K562 (cell line): Measurements from ENCODE around the gene SERPINE1. TPM values are rescaled to one million over a fixed set of nuclear protein-coding genes. Genes with fewer than 3 reads are reported as not detected.

Source experiments
- ARID2 ChIP-seq: fragments of 450-650 bp; IDR thresholded peaks from 2 replicates; pipeline ENCODE4 v1.6.1; 2017; ENCODE audit warnings: antibody characterized with exemption, mild to moderate bottlenecking
- BDP1 ChIP-seq: IDR thresholded peaks from 3 replicates; pipeline ENCODE4 v1.6.1; 2011; ENCODE audit not compliant: insufficient read length, insufficient read depth
- BRCA1 ChIP-seq, 2 experiments: fragments of 450-650 bp in 1 of 2; sonication (generic) in 1 of 2; formaldehyde crosslinking in 1 of 2; IDR thresholded peaks; 2 replicates each; pipeline versions ENCODE4 v1.5.0 to v1.6.1; 2017 to 2020; ENCODE audit warnings: mild to moderate bottlenecking in 1 of 2, missing genetic modification reagents in 1 of 2
- BRF1 ChIP-seq: IDR thresholded peaks from 3 replicates; pipeline ENCODE4 v1.6.1; 2011; ENCODE audit warnings: borderline replicate concordance, mild to moderate bottlenecking; ENCODE audit not compliant: insufficient read length; ENCODE audit errors: extremely low read depth
- CBX2 ChIP-seq: fragments of 200-600 bp; sonication (generic); IDR thresholded peaks from one replicate; pipeline ENCODE4 v1.6.1; 2012; ENCODE audit warnings: mild to moderate bottlenecking, low read length, inconsistent platforms; ENCODE audit not compliant: insufficient read depth, poor library complexity, severe bottlenecking
- CBX5 ChIP-seq: IDR thresholded peaks from 2 replicates; pipeline ENCODE4 v1.6.1; 2014; ENCODE audit warnings: low read depth, borderline replicate concordance
- JUND ChIP-seq, 2 experiments: IDR thresholded peaks; 2 replicates in 1 of 2; 3 replicates in 1 of 2; pipeline ENCODE4 v1.6.1; 2011; ENCODE audit warnings: borderline replicate concordance in 2 of 2, low read depth in 2 of 2, low read length in 2 of 2, improper control_type of control experiment in 1 of 2, missing biosample characterization in 1 of 2, missing genetic modification characterization in 1 of 2, missing genetic modification reagents in 1 of 2
- MBD2 ChIP-seq: sonication (generic); IDR thresholded peaks from 2 replicates; pipeline ENCODE4 v1.6.1; 2016; ENCODE audit warnings: low read depth, borderline replicate concordance
- MEIS2 ChIP-seq: fragments of 450-650 bp; IDR thresholded peaks from 2 replicates; pipeline ENCODE4 v1.6.1; 2014; ENCODE audit warnings: mild to moderate bottlenecking; ENCODE audit not compliant: partially characterized antibody
- TGIF2 ChIP-seq: sonication (generic); formaldehyde crosslinking; IDR thresholded peaks from 2 replicates; pipeline ENCODE4 v1.8.1; 2022; ENCODE audit warnings: mild to moderate bottlenecking, missing genetic modification reagents, moderate library complexity
- ZEB2 ChIP-seq: fragments of 450-650 bp; IDR thresholded peaks from 2 replicates; pipeline ENCODE4 v1.6.1; 2016
- ZKSCAN8 ChIP-seq: fragments of 200-800 bp; sonication (Bioruptor generic); IDR thresholded peaks from 2 replicates; pipeline ENCODE4 v1.6.1; 2016; ENCODE audit warnings: missing genetic modification characterization, missing compliant biosample characterization
- ZNF444 ChIP-seq: fragments of 250-450 bp; sonication (Bioruptor Pico); IDR thresholded peaks from 2 replicates; pipeline ENCODE4 v1.4.0; 2020; ENCODE audit warnings: mild to moderate bottlenecking, moderate library complexity
- ZNF57 ChIP-seq: fragments of 450-650 bp; formaldehyde crosslinking; IDR thresholded peaks from 2 replicates; pipeline ENCODE4 v1.4.0; 2020; ENCODE audit warnings: mild to moderate bottlenecking, moderate library complexity
- ZNF79 ChIP-seq: fragments of 250-450 bp; sonication (Bioruptor Pico); IDR thresholded peaks from 2 replicates; pipeline ENCODE4 v1.4.0; 2020; ENCODE audit warnings: low read depth, mild to moderate bottlenecking, moderate library complexity
- polyA plus RNA-seq, 8 experiments: library from polyadenylated mRNA; depleted of rRNA in 4 of 8; stranded (reverse) in 5 of 8; unstranded in 3 of 8; fragments of >200 nt; fragmentation: Nextera tagmentation in 2 of 8; fragmentation: Illumina TruSeq in 1 of 8; extraction: Ambion mirVana in 2 of 8; extraction: Trizol in 1 of 8; gene quantifications; 2 replicates each; pipeline versions ENCODE4 v1.2.1 to v1.2.3, GENCODE V29; 2011 to 2014; ENCODE audit warnings: inconsistent platforms in 1 of 8, missing spikeins in 1 of 8
- total RNA-seq, 7 experiments: library from RNA; depleted of rRNA in 6 of 7; stranded (reverse); fragments of >200 nt in 6 of 7; fragmentation: Illumina TruSeq in 2 of 7; extraction: Trizol in 2 of 7; gene quantifications; 2 replicates each; pipeline versions ENCODE4 v1.2.1 to v1.2.3, GENCODE V29; 2011 to 2021; ENCODE audit warnings: low replicate concordance in 1 of 7
- TF ChIP-seq, protein P1 (sequence below): fragments of 450-650 bp; IDR thresholded peaks from 2 replicates; pipeline ENCODE4 v1.6.1; 2016; ENCODE audit warnings: borderline replicate concordance
- TF ChIP-seq, protein P2 (sequence below): sonication (generic); formaldehyde crosslinking; IDR thresholded peaks from 2 replicates; pipeline ENCODE4 v1.8.0; 2022; ENCODE audit warnings: mild to moderate bottlenecking, missing genetic modification reagents, borderline replicate concordance
- TF ChIP-seq, protein P3 (sequence below), 2 experiments: fragments of 250-450 bp in 1 of 2; fragments of 450-650 bp in 1 of 2; sonication (Bioruptor Pico) in 1 of 2; IDR thresholded peaks; 2 replicates each; pipeline versions ENCODE4 v1.6.1 to v1.8.0; 2016 to 2021; ENCODE audit warnings: mild to moderate bottlenecking in 2 of 2, moderate library complexity in 2 of 2, missing compliant biosample characterization in 1 of 2, missing genetic modification characterization in 1 of 2

Gene SERPINE1
- total and polyA plus RNA-seq, 9 of the 15 experiments (the other 6 are each of a cell fraction or from before 2014, with no cell fraction given), result 0.22 to 4.8 (median 0.91) TPM

DNA sequence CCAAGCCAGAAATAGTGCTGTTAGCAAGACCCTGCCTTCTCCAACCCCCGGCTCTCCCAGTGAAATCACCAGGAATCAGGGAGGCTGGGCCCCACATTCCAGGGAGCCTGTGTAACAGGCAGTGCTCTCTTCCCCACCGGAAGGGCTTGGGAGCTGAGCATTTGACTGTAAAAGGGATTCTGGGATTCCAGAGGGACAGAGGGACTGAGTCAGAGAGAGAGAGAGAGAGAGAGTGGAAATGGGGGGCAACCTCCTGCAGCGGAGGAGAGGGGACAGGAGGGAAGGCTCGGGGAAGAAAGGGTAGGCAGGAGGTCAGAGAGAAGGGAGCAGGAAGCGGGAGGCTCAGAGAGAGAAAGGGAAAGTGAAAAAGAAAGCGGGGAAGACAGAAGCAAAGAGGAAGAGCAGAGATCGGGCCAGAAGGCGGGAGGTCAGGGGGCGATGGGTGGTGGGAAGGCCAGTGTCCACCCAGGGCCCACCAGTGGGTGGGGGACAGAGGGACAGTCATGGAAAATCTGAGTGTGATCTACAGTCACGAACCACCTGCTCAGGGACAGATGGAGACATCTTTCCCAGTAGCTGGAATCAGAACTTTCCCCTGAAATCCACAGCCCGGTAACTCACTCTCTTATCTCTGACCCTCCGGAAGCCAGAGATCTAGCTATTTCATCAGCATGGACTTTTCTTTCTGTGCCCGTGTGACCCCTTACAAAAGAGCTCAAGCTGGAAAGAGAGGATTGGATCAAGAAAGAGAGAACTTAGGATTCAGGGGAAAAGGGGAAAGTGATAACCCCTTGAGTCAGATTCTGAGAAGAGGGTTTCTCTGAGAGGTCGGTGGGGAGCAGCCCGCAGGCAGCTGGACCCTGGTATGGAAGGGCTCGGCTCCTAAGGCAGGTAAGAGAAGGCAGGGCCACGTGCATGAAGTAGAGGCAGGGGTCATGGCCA is 4.6 kb upstream of the SERPINE1 start (continued):
- TF ChIP-seq, protein P1, sequence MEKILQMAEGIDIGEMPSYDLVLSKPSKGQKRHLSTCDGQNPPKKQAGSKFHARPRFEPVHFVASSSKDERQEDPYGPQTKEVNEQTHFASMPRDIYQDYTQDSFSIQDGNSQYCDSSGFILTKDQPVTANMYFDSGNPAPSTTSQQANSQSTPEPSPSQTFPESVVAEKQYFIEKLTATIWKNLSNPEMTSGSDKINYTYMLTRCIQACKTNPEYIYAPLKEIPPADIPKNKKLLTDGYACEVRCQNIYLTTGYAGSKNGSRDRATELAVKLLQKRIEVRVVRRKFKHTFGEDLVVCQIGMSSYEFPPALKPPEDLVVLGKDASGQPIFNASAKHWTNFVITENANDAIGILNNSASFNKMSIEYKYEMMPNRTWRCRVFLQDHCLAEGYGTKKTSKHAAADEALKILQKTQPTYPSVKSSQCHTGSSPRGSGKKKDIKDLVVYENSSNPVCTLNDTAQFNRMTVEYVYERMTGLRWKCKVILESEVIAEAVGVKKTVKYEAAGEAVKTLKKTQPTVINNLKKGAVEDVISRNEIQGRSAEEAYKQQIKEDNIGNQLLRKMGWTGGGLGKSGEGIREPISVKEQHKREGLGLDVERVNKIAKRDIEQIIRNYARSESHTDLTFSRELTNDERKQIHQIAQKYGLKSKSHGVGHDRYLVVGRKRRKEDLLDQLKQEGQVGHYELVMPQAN, result no peak; the same call in 1 of the 2 replicates
- TF ChIP-seq ZNF444 (CRISPR knock-in tag), result no peak
- no peak for TF ChIP-seq ZNF57
- no peak for TF ChIP-seq BDP1
- TF ChIP-seq CBX5, result no peak
- no peak for TF ChIP-seq ZEB2
- TF ChIP-seq, protein P2, sequence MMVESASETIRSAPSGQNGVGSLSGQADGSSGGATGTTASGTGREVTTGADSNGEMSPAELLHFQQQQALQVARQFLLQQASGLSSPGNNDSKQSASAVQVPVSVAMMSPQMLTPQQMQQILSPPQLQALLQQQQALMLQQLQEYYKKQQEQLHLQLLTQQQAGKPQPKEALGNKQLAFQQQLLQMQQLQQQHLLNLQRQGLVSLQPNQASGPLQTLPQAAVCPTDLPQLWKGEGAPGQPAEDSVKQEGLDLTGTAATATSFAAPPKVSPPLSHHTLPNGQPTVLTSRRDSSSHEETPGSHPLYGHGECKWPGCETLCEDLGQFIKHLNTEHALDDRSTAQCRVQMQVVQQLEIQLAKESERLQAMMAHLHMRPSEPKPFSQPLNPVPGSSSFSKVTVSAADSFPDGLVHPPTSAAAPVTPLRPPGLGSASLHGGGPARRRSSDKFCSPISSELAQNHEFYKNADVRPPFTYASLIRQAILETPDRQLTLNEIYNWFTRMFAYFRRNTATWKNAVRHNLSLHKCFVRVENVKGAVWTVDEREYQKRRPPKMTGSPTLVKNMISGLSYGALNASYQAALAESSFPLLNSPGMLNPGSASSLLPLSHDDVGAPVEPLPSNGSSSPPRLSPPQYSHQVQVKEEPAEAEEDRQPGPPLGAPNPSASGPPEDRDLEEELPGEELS (CRISPR knock-in tag), result no peak
- TF ChIP-seq MEIS2, result no peak
- TF ChIP-seq MBD2, result no peak
- TF ChIP-seq, protein P3, sequence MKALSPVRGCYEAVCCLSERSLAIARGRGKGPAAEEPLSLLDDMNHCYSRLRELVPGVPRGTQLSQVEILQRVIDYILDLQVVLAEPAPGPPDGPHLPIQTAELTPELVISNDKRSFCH (CRISPR knock-in tag; IDR thresholded peaks at IDR 0.05), result no peak
- TF ChIP-seq, protein P3 (tag; IDR thresholded peaks at IDR 0.05), result no peak
- TF ChIP-seq ARID2, result no peak
- no peak for TF ChIP-seq ZKSCAN8
- no peak for TF ChIP-seq BRF1
- TF ChIP-seq CBX2, result no peak
- no peak for TF ChIP-seq BRCA1 (IDR thresholded peaks at IDR 0.05)
- TF ChIP-seq BRCA1 (CRISPR knock-in tag; IDR thresholded peaks at IDR 0.05), result no peak
- TF ChIP-seq TGIF2 (CRISPR knock-in tag), result no peak
- TF ChIP-seq ZNF79, result no peak; the same call in 1 of the 2 replicates
- TF ChIP-seq JUND (IDR thresholded peaks at IDR 0.05; ENCODE audit: borderline replicate concordance, low read depth, low read length), result peak; percentile 45; the same call in 1 of the 2 replicates
- peak; percentile 46; the same call in 1 of the 3 replicates for TF ChIP-seq JUND (tag; IDR thresholded peaks at IDR 0.05; ENCODE audit: borderline replicate concordance, low read depth, low read length)
